ENCODE data around the gene BPIFB1. TPM values are rescaled to one million over a fixed set of nuclear protein-coding genes. Genes with fewer than 3 reads are reported as not detected.

BPIFB1 gene
- total and polyA plus RNA-seq, 2 of the 13 experiments (the other 11 are each of a cell fraction or from before 2014, with no cell fraction given), result 0.82 to 4.4 TPM

- TF ChIP-seq ZNF704 (CRISPR knock-in tag; IDR thresholded peaks at IDR 0.05; ENCODE audit: borderline replicate concordance), result no peak
- no peak for TF ChIP-seq ZNF557 (CRISPR knock-in tag; IDR thresholded peaks at IDR 0.05)
- TF ChIP-seq ZNF24 (IDR thresholded peaks at IDR 0.05), result no peak
- TF ChIP-seq DBP (CRISPR knock-in tag; IDR thresholded peaks at IDR 0.05; ENCODE audit: not compliant biosample characterization), result no peak
- 0 out of 2 replicates have a peak, but pooled peaks have one; percentile 16 for TF ChIP-seq SPEN (CRISPR knock-in tag; IDR thresholded peaks at IDR 0.05; ENCODE audit: low read depth)
- 0 out of 2 replicates have a peak, but pooled peaks have one; percentile 61 for TF ChIP-seq EED (CRISPR knock-in tag; IDR thresholded peaks at IDR 0.05)
- TF ChIP-seq TOPORS (CRISPR knock-in tag; IDR thresholded peaks at IDR 0.05), result 0 out of 2 replicates have a peak, but pooled peaks have one; percentile 50
- peak; percentile 44; the same call in 1 of the 2 replicates for TF ChIP-seq KAT8 (CRISPR knock-in tag; IDR thresholded peaks at IDR 0.05)
- TF ChIP-seq ZNF891 (CRISPR knock-in tag; IDR thresholded peaks at IDR 0.05), result 0 out of 2 replicates have a peak, but pooled peaks have one; percentile 40
- no peak for TF ChIP-seq PHB2 (IDR thresholded peaks at IDR 0.05; ENCODE audit: partially characterized antibody)
- peak; percentile 49; the same call in 1 of the 2 replicates for TF ChIP-seq GATAD2A (CRISPR knock-in tag; IDR thresholded peaks at IDR 0.05)
- TF ChIP-seq PATZ1 (CRISPR knock-in tag; IDR thresholded peaks at IDR 0.05), result peak; percentile 80
- no peak for TF ChIP-seq KLF6 (CRISPR knock-in tag; IDR thresholded peaks at IDR 0.05)
- peak; percentile 31 for TF ChIP-seq ZNF883 (CRISPR knock-in tag; IDR thresholded peaks at IDR 0.05; ENCODE audit: not compliant biosample characterization)
- TF ChIP-seq ZNF501 (CRISPR knock-in tag; IDR thresholded peaks at IDR 0.05), result peak; percentile 39; the same call in 1 of the 2 replicates
- TF ChIP-seq ZBTB40 (IDR thresholded peaks at IDR 0.05), result no peak
- peak; percentile 31; the same call in 1 of the 2 replicates for TF ChIP-seq ZBTB40 (CRISPR knock-in tag; IDR thresholded peaks at IDR 0.05)
- peak; percentile 85; the same call in 1 of the 2 replicates for TF ChIP-seq ZNF83 (CRISPR knock-in tag; IDR thresholded peaks at IDR 0.05; ENCODE audit: borderline replicate concordance)
Measured at GRCh38 chr20:33299111-33299603, 16.1 kb downstream of the BPIFB1 start (continued).

Data from HepG2 (cell line).